WERI-Rb-1 (cell line): ENCODE measurements around the gene OPN1LW.
A peak's percentile ranks its signal among the peaks of the same experiment; 100 is the strongest.
"Not testable (repeated sequence)": the region's sequence is repeated elsewhere in the genome, so short reads cannot be mapped to it uniquely, and the experiment has no call there.

Source experiments
- DNase-seq: peaks from one replicate; pipeline ENCODE4 v3.0.0-alpha.2; 2020
- H3K27ac ChIP-seq: fragments of 250-450 bp; sonication (Bioruptor Pico); 2 replicates; pipeline ENCODE4 v1.5.1; 2020; ENCODE audit warnings: mild to moderate bottlenecking, moderate library complexity
- H3K27me3 ChIP-seq: fragments of 250-450 bp; sonication (Bioruptor Pico); 2 replicates; pipeline ENCODE4 v1.5.1; 2021; ENCODE audit warnings: mild to moderate bottlenecking, low read depth, moderate library complexity; ENCODE audit not compliant: insufficient read depth, severe bottlenecking
- H3K36me3 ChIP-seq: fragments of 250-450 bp; sonication (Bioruptor Pico); 2 replicates; pipeline ENCODE4 v1.5.1; 2020; ENCODE audit warnings: mild to moderate bottlenecking, moderate library complexity
- H3K4me3 ChIP-seq: 2 replicates; pipeline ENCODE4 v1.5.1; 2011; ENCODE audit warnings: low read depth, mild to moderate bottlenecking, control low read depth, low read length
- H3K9me3 ChIP-seq: fragments of 250-450 bp; sonication (Bioruptor Pico); 2 replicates; pipeline ENCODE4 v1.5.1; 2021; ENCODE audit warnings: mild to moderate bottlenecking, moderate library complexity; ENCODE audit not compliant: severe bottlenecking
- CTCF ChIP-seq: IDR thresholded peaks from 2 replicates; pipeline ENCODE4 v1.5.1; 2011; ENCODE audit warnings: low read depth, mild to moderate bottlenecking, control low read depth, inconsistent platforms, low read length

OPN1LW gene

GRCh38 chrX:154144010-154144409 lies at the start of gene OPN1LW:
OPN1LW (plus strand) TSS chrX:154144243; CDS start chrX:154144284, 41 bp downstream.
- not testable (repeated sequence) for H3K9me3 ChIP-seq, H3K4me3 ChIP-seq, H3K36me3 ChIP-seq, H3K27ac ChIP-seq, H3K27me3 ChIP-seq
- peak; percentile 82 for DNase-seq

- DNase-seq, result no peak
- peaks cover 10% of the 10 kb centered on the region for H3K27me3 ChIP-seq
- peak overlapping the region; percentile 12 for H3K4me3 ChIP-seq
- H3K9me3 ChIP-seq, result no peaks in the 10 kb centered on the region
- H3K36me3 ChIP-seq, result peaks cover 27% of the 10 kb centered on the region
- peak overlapping the region; percentile 94; the same call in 1 of the 2 replicates for H3K27ac ChIP-seq
- TF ChIP-seq CTCF, result no peak
Observed at GRCh38 chrX:154094833-154095232, 49.2 kb upstream of the OPN1LW start.

- TF ChIP-seq CTCF, result no peak
- peak overlapping the region; percentile 94 for H3K27ac ChIP-seq
- H3K4me3 ChIP-seq, result peak overlapping the region; percentile 64
- peak; percentile 29 for DNase-seq
- no peaks in the 10 kb centered on the region for H3K9me3 ChIP-seq
- peaks cover 11% of the 10 kb centered on the region for H3K36me3 ChIP-seq
- H3K27me3 ChIP-seq, result peaks cover 10% of the 10 kb centered on the region
Observed at GRCh38 chrX:154096140-154097002, 47.7 kb upstream of the OPN1LW start.

- Histone ChIP-seq H3K9me3 (no peaks in the 10 kb centered on the region), H3K36me3 (peaks cover 8% of the 10 kb centered on the region), H3K27me3 (peaks cover 10% of the 10 kb centered on the region), H3K27ac (peak overlapping the region; percentile 94), H3K4me3 (peak overlapping the region; percentile 64)
- no peak for TF ChIP-seq CTCF
- peak; percentile 89 for DNase-seq
Observed at GRCh38 chrX:154097003-154097588, 46.9 kb upstream of the OPN1LW start.

GRCh38 chrX:154097589-154098541 lies 46.2 kb upstream of the OPN1LW start, which contains the start of gene MECP2:
MECP2 (minus strand) TSS chrX:154097717.
- Histone ChIP-seq H3K4me3 (peak within 1 kb of the TSS; percentile 64), H3K9me3 (no peaks in the 10 kb centered on the region), H3K27me3 (peaks cover 5% of the 10 kb centered on the region), H3K36me3 (peaks cover 8% of the 10 kb centered on the region), H3K27ac (peak within 1 kb of the TSS; percentile 94)
- DNase-seq, result peak; percentile 98
- TF ChIP-seq CTCF, result no peak
